SK-N-SH treated with all-trans-retinoic acid at 6 μM for 48 hours (cell line): Measurements from ENCODE around the gene WNT5A.

Experiments
- ATAC-seq: fragments of 200-7000 bp; cut with Tn5 transposase; 3 replicates; pipeline ENCODE4 v1.9.1; 2020; ENCODE audit warnings: mild to moderate bottlenecking, moderate library complexity
- ARNTL ChIP-seq: fragments of 450-650 bp; formaldehyde crosslinking; IDR thresholded peaks from 2 replicates; pipeline ENCODE4 v1.5.0; 2020; ENCODE audit warnings: low read depth, mild to moderate bottlenecking, moderate library complexity, borderline replicate concordance
- BACH2 ChIP-seq: fragments of 250-450 bp; sonication (Bioruptor Pico); IDR thresholded peaks from 2 replicates; pipeline ENCODE4 v1.9.0; 2021; ENCODE audit warnings: mild to moderate bottlenecking, borderline replicate concordance
- CREB5 ChIP-seq: fragments of 250-450 bp; sonication (Bioruptor Pico); IDR thresholded peaks from 2 replicates; pipeline ENCODE4 v1.5.1; 2020; ENCODE audit warnings: low read depth, mild to moderate bottlenecking, moderate library complexity
- CSDC2 ChIP-seq: fragments of 250-450 bp; sonication (Bioruptor Pico); IDR thresholded peaks from 2 replicates; pipeline ENCODE4 v1.5.0; 2020; ENCODE audit warnings: mild to moderate bottlenecking, moderate library complexity
- CSRNP3 ChIP-seq: fragments of 250-450 bp; sonication (Bioruptor Pico); IDR thresholded peaks from 2 replicates; pipeline ENCODE4 v1.5.1; 2021; ENCODE audit warnings: mild to moderate bottlenecking, moderate library complexity
- GLIS3 ChIP-seq: fragments of 250-450 bp; sonication (Bioruptor Pico); IDR thresholded peaks from 2 replicates; pipeline ENCODE4 v1.5.0; 2020; ENCODE audit warnings: mild to moderate bottlenecking, moderate library complexity
- ISL1 ChIP-seq: fragments of 250-450 bp; sonication (Bioruptor Pico); IDR thresholded peaks from 2 replicates; pipeline ENCODE4 v2.1.2; 2022; ENCODE audit warnings: mild to moderate bottlenecking, moderate library complexity
- OSR1 ChIP-seq: fragments of 250-450 bp; sonication (Bioruptor Pico); IDR thresholded peaks from 2 replicates; pipeline ENCODE4 v1.8.0; 2022; ENCODE audit warnings: moderate library complexity, mild to moderate bottlenecking, inconsistent platforms
- PATZ1 ChIP-seq: fragments of 250-450 bp; sonication (Bioruptor Pico); IDR thresholded peaks from 2 replicates; pipeline ENCODE4 v1.8.0; 2020; ENCODE audit warnings: mild to moderate bottlenecking, moderate library complexity, borderline replicate concordance
- POU6F1 ChIP-seq: fragments of 250-450 bp; sonication (Bioruptor Pico); IDR thresholded peaks from 2 replicates; pipeline ENCODE4 v1.8.0; 2021; ENCODE audit warnings: low read depth, mild to moderate bottlenecking, moderate library complexity, borderline replicate concordance
- PPARA ChIP-seq: fragments of 250-450 bp; sonication (Bioruptor Pico); IDR thresholded peaks from 2 replicates; pipeline ENCODE4 v1.5.0; 2020; ENCODE audit warnings: mild to moderate bottlenecking, borderline replicate concordance
- RARB ChIP-seq: fragments of 250-450 bp; sonication (Bioruptor Pico); IDR thresholded peaks from 2 replicates; pipeline ENCODE4 v1.8.0; 2021; ENCODE audit warnings: mild to moderate bottlenecking, moderate library complexity
- SNAI2 ChIP-seq: fragments of 250-450 bp; sonication (Bioruptor Pico); IDR thresholded peaks from 2 replicates; pipeline ENCODE4 v1.5.0; 2020; ENCODE audit warnings: mild to moderate bottlenecking, moderate library complexity
- TCF4 ChIP-seq: fragments of 250-450 bp; sonication (Bioruptor Pico); IDR thresholded peaks from 2 replicates; pipeline ENCODE4 v1.8.0; 2021; ENCODE audit warnings: mild to moderate bottlenecking, moderate library complexity, borderline replicate concordance
- TOX ChIP-seq: fragments of 250-450 bp; sonication (Bioruptor Pico); IDR thresholded peaks from 2 replicates; pipeline ENCODE4 v1.8.0; 2021; ENCODE audit warnings: mild to moderate bottlenecking, moderate library complexity, borderline replicate concordance
- TSHZ2 ChIP-seq: fragments of 250-450 bp; sonication (Bioruptor Pico); IDR thresholded peaks from 2 replicates; pipeline ENCODE4 v1.5.0; 2020; ENCODE audit warnings: mild to moderate bottlenecking, moderate library complexity
- ZC3H10 ChIP-seq: fragments of 250-450 bp; sonication (Bioruptor Pico); IDR thresholded peaks from 2 replicates; pipeline ENCODE4 v1.5.1; 2021; ENCODE audit warnings: mild to moderate bottlenecking, moderate library complexity
- ZFP3 ChIP-seq: fragments of 250-450 bp; sonication (Bioruptor Pico); IDR thresholded peaks from 2 replicates; pipeline ENCODE4 v1.5.0; 2020; ENCODE audit warnings: mild to moderate bottlenecking, moderate library complexity
- ZFP30 ChIP-seq: fragments of 450-650 bp; formaldehyde crosslinking; IDR thresholded peaks from 2 replicates; pipeline ENCODE4 v1.5.0; 2022; ENCODE audit warnings: mild to moderate bottlenecking, moderate library complexity
- ZNF565 ChIP-seq: fragments of 450-650 bp; formaldehyde crosslinking; conservative IDR thresholded peaks from 2 replicates; pipeline ENCODE4 v1.5.0; 2020; ENCODE audit warnings: low read depth, mild to moderate bottlenecking, moderate library complexity
- ZNF70 ChIP-seq: fragments of 450-650 bp; formaldehyde crosslinking; IDR thresholded peaks from 2 replicates; pipeline ENCODE4 v1.5.0; 2020; ENCODE audit warnings: mild to moderate bottlenecking, moderate library complexity
- ZNF8 ChIP-seq: fragments of 450-650 bp; formaldehyde crosslinking; IDR thresholded peaks from 2 replicates; pipeline ENCODE4 v1.5.0; 2020; ENCODE audit warnings: mild to moderate bottlenecking, moderate library complexity

The WNT5A gene

GRCh38 chr3:55515550-55516246 lies 28.6 kb upstream of the WNT5A start:
- no peak for TF ChIP-seq GLIS3 (CRISPR knock-in tag)
- TF ChIP-seq SNAI2: no peak
- TF ChIP-seq POU6F1 (CRISPR knock-in tag): no peak
- TF ChIP-seq ZNF70 (CRISPR knock-in tag): no peak
- TF ChIP-seq BACH2: no peak
- TF ChIP-seq CSDC2 (CRISPR knock-in tag): no peak
- TF ChIP-seq TOX (CRISPR knock-in tag): no peak
- TF ChIP-seq RARB (CRISPR knock-in tag): no peak
- TF ChIP-seq PPARA (CRISPR knock-in tag): no peak
- no peak for TF ChIP-seq ZNF565 (CRISPR knock-in tag)
- no peak for ATAC-seq

GRCh38 chr3:55514962-55515361 lies 27.9 kb upstream of the WNT5A start:
- ATAC-seq: no peak
- TF ChIP-seq ISL1 (CRISPR knock-in tag) (no peak), ZFP3 (CRISPR knock-in tag) (no peak), ARNTL (CRISPR knock-in tag) (no peak), ZNF8 (CRISPR knock-in tag) (no peak), PATZ1 (CRISPR knock-in tag) (no peak), TOX (CRISPR knock-in tag) (no peak), RARB (CRISPR knock-in tag) (no peak), CREB5 (CRISPR knock-in tag) (no peak), ZC3H10 (CRISPR knock-in tag) (no peak), TCF4 (CRISPR knock-in tag) (no peak), CSDC2 (CRISPR knock-in tag) (no peak), GLIS3 (CRISPR knock-in tag) (no peak), SNAI2 (no peak), ZFP30 (CRISPR knock-in tag) (no peak), CSRNP3 (no peak), POU6F1 (CRISPR knock-in tag) (no peak), OSR1 (CRISPR knock-in tag) (no peak), TSHZ2 (CRISPR knock-in tag) (no peak), BACH2 (no peak)
